ENCODE data around the gene BCR.

DNA sequence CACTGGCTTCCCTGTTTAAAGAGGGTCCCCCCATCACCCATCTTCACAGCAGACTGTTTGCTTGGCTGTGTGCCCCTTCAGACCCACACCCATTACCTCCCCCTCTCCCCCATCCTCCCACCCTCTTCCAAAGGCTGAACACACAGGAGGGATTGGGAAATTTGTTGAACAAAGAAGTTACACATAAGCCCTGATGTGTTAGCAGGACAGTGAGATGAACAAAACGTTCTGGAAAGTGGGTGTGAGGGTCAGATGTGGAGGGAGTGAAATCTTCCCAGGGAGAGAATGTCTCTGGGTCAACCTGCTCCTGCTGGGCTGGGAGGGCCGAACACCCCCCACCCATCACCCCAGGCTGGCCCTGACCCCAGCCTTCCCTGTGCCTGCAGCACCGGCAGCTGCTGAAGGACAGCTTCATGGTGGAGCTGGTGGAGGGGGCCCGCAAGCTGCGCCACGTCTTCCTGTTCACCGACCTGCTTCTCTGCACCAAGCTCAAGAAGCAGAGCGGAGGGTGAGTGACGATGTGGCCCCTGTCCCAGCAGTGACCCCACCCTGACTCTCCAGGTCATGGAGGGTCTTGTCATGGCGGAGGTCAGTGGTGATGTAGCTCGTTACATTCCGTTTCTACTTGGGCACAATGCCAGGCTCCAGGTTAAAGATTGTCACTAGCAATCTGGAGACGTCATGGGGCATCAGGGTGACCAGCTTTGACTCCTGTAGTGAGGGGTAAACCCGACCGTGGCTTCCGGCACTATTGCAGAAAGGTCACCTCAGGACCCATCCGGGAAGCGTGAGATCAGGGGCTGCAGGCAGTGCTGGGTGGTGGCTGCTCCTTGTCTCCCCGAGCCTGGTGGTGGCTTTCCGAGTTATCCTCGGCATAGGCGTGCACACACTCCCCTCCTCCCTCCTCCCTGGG is 103.5 kb downstream of the BCR start:
- TF ChIP-seq POLR2A (IDR thresholded peaks at IDR 0.05) (no peak), POLR2AphosphoS5 (IDR thresholded peaks at IDR 0.05) (no peak)
- TF ChIP-seq, protein P1, sequence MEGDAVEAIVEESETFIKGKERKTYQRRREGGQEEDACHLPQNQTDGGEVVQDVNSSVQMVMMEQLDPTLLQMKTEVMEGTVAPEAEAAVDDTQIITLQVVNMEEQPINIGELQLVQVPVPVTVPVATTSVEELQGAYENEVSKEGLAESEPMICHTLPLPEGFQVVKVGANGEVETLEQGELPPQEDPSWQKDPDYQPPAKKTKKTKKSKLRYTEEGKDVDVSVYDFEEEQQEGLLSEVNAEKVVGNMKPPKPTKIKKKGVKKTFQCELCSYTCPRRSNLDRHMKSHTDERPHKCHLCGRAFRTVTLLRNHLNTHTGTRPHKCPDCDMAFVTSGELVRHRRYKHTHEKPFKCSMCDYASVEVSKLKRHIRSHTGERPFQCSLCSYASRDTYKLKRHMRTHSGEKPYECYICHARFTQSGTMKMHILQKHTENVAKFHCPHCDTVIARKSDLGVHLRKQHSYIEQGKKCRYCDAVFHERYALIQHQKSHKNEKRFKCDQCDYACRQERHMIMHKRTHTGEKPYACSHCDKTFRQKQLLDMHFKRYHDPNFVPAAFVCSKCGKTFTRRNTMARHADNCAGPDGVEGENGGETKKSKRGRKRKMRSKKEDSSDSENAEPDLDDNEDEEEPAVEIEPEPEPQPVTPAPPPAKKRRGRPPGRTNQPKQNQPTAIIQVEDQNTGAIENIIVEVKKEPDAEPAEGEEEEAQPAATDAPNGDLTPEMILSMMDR (IDR thresholded peaks at IDR 0.05), result no peak

All from upper lobe of left lung (tissue), 4 donors.